NCI-H510A (cell line): Measurements from ENCODE around the gene RALGAPA2.

Experiments
- DNase-seq: peaks from one replicate; lab custom pipeline; 2025; lab: John Stamatoyannopoulos, UW

RALGAPA2 gene

GRCh38 chr20:20629556-20630188 lies 82.8 kb downstream of the RALGAPA2 start:
- no peak for DNase-seq

- DNase-seq = no peak
Measured at GRCh38 chr20:20628314-20628713, 84.1 kb downstream of the RALGAPA2 start.

- DNase-seq = no peak
Measured at GRCh38 chr20:20627471-20627870, 85.0 kb downstream of the RALGAPA2 start.

GRCh38 chr20:20624914-20625313 lies 87.5 kb downstream of the RALGAPA2 start:
- DNase-seq = peak; percentile 94

GRCh38 chr20:20621195-20621594 lies 91.2 kb downstream of the RALGAPA2 start:
- DNase-seq = no peak

GRCh38 chr20:20614391-20614790 lies 98.1 kb downstream of the RALGAPA2 start:
- DNase-seq = no peak

- no peak for DNase-seq
Measured at GRCh38 chr20:20612251-20612650, 100.2 kb downstream of the RALGAPA2 start.

- no peak for DNase-seq
Measured at GRCh38 chr20:20611167-20611566, 101.3 kb downstream of the RALGAPA2 start.

GRCh38 chr20:20609522-20609921 lies 102.9 kb downstream of the RALGAPA2 start:
- no peak for DNase-seq

- no peak for DNase-seq
Measured at GRCh38 chr20:20608641-20609040, 103.8 kb downstream of the RALGAPA2 start.

GRCh38 chr20:20608041-20608440 lies 104.4 kb downstream of the RALGAPA2 start:
- no peak for DNase-seq

GRCh38 chr20:20606881-20607280 lies 105.6 kb downstream of the RALGAPA2 start:
- DNase-seq = no peak

GRCh38 chr20:20606050-20606449 lies 106.4 kb downstream of the RALGAPA2 start:
- DNase-seq = no peak

GRCh38 chr20:20604907-20605306 lies 107.5 kb downstream of the RALGAPA2 start:
- DNase-seq = no peak

- DNase-seq = no peak
Measured at GRCh38 chr20:20604357-20604756, 108.1 kb downstream of the RALGAPA2 start.

- peak; percentile 98 for DNase-seq
Measured at GRCh38 chr20:20603339-20603990, 109.0 kb downstream of the RALGAPA2 start.

GRCh38 chr20:20597966-20598365 lies 114.5 kb downstream of the RALGAPA2 start:
- no peak for DNase-seq

GRCh38 chr20:20594171-20594530 lies 118.3 kb downstream of the RALGAPA2 start:
- peak; percentile 7 for DNase-seq

- peak; percentile 32 for DNase-seq
Measured at GRCh38 chr20:20593447-20594170, 118.8 kb downstream of the RALGAPA2 start.

- no peak for DNase-seq
Measured at GRCh38 chr20:20585146-20585545, 127.3 kb downstream of the RALGAPA2 start.

- DNase-seq = no peak
Measured at GRCh38 chr20:20582734-20583133, 129.7 kb downstream of the RALGAPA2 start.

- DNase-seq = no peak
Measured at GRCh38 chr20:20580139-20580538, 132.3 kb downstream of the RALGAPA2 start.

GRCh38 chr20:20578838-20579237 lies 133.6 kb downstream of the RALGAPA2 start:
- no peak for DNase-seq
